ENCODE results near the gene MGMT.

Gene MGMT

DNA sequence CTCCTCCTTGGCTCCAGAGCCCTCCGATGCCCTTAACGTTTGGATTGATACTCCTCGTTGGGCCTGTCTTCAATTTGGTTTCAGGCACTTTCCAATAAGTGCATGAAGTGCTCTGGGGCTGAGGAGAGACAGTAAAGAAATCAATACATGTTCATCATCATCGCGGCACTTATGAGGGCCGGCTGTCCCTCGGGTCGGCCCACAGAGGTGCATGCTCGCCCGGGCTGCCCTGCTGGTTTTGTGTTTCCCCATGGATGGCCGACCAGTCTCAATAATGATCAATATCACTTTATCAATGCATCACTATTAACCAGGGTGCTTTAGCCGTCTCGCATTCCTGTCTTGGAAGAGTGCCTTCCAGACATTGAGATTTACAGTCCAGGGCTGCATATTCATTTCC is 342.8 kb downstream of the MGMT start:
- no peak for DNase-seq

GRCh38 chr10:129811208-129811607 is 344.2 kb downstream of the MGMT start:
- DNase-seq = no peak

DNA sequence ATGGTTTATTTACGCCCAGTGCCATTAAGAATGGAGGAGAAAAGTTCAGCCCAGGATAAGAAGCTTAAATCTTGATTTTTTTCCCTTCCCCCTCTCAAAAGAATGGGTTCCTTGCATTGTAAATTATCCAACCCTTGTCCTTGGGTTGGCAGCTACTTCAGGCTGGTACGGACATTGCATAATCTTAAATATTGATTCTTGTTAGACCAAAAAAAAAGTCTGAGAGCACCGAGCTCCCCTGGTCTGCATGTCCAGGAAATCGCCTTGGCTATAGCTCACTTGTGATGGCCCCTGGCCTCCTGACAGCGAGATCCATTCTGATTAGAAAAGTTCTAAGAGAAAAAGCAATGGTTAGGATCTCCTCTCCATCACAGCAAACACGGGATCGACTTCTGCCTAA is 345.4 kb downstream of the MGMT start:
- no peak for DNase-seq

DNA sequence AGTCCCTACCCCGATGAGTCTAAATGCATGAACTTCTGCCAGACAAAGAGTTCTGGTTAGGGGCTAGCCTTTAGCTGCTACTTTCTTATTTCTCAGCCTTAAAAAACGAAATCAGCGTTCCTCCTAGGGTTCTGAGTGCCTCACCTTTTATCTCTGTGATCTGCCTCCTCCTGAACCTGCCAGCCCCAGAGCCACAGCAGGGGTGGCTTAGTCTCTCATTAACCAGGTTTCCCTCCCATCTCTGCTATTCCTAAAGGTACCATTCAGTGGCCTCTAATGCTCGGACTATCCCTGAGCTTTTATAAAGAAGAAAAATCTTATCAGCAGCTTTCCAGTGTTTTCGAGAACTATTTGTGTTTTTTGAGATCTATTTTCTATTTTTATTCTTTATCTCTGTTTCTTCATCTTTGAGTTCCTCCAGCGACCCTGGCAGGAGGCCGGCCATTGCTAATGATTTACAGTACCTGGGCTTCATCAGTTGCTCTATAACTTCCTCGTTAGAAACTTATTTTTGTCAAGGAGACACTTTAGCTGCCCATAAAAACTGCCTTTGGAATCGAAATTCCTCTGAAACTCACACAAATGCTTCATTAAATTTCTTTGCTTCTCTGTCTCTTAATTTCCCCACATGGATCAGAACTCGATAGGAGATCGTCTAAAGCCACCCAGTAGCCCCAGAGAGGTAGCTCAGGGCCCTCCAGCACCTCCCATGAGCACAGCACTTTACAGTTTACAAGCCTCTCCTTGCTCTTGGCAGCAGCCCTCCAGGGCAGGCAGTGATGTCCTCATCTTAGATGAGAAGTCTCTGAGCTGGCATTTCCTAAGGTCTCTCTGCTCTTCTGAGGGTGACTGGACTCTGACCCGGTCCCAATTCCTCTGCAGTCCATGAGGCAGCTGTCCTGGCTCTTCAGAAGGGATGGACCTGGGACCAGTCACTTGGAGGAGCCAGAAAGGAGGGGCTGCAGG is 347.9 kb downstream of the MGMT start:
- DNase-seq = no peak

- DNase-seq = no peak
Measured at GRCh38 chr10:129815898-129816655, 349.0 kb downstream of the MGMT start.

DNA sequence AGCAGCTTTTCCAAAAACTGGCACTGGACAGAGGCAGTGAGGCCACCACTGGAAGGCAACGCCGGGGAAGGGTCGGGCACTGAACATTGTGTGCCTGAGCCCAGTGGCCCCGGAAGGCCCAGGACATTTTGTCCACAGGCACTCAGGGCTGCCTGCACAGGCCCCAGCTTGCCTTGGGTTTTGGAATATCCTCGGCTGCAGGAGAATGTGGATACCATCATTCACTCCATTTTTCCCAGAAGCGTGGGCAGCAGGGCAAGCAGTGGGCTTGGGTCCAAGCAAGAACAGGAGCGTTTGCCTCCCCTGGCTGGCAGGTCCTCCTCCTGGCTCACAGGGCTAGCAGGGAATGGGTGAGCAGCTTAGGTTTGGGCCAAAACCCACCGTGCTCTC is 349.6 kb downstream of the MGMT start:
- DNase-seq = no peak

All from inflammatory macrophage (primary cell).